ENCODE data around the gene DEXI.

Gene DEXI

GRCh38 chr16:10885246-10885645 is 57.0 kb downstream of the DEXI start:
- no peak for DNase-seq

GRCh38 chr16:10883004-10883403 is 59.3 kb downstream of the DEXI start:
- DNase-seq, result no peak

- DNase-seq, result no peak
Measured at GRCh38 chr16:10881479-10882030, 60.7 kb downstream of the DEXI start.

GRCh38 chr16:10880594-10881452 is 61.4 kb downstream of the DEXI start:
- no peak for DNase-seq

GRCh38 chr16:10879681-10880589 is 62.3 kb downstream of the DEXI start:
- no peak for DNase-seq
